Loucy (cell line): ENCODE data around the gene SMG6.

ENCODE experiments used
- H2AFZ ChIP-seq: fragments of 200-600 bp; sonication (generic); 2 replicates; pipeline ENCODE4 v1.6.0; 2016; ENCODE audit warnings: antibody characterized with exemption, mild to moderate bottlenecking, low read length, moderate library complexity
- H3F3A ChIP-seq: fragments of 200-600 bp; 2 replicates; pipeline ENCODE4 v1.6.0; 2016; ENCODE audit warnings: antibody characterized with exemption, low read depth, mild to moderate bottlenecking
- H3K27me3 ChIP-seq: fragments of 200-600 bp; sonication (generic); 2 replicates; pipeline ENCODE4 v1.6.1; 2014; ENCODE audit warnings: low read length, mild to moderate bottlenecking; ENCODE audit not compliant: insufficient read depth, poor library complexity, severe bottlenecking
- H3K36me3 ChIP-seq: fragments of 200-600 bp; sonication (generic); 2 replicates; pipeline ENCODE4 v1.6.1; 2016; ENCODE audit warnings: low read length; ENCODE audit not compliant: insufficient read depth
- H3K4me1 ChIP-seq: fragments of 200-600 bp; sonication (generic); 2 replicates; pipeline ENCODE4 v1.5.1; 2014; ENCODE audit warnings: low read length, mild to moderate bottlenecking; ENCODE audit not compliant: insufficient read depth, poor library complexity, severe bottlenecking
- H3K4me2 ChIP-seq: fragments of 200-600 bp; sonication (generic); 2 replicates; pipeline ENCODE4 v1.6.0; 2014; ENCODE audit warnings: antibody characterized with exemption, low read length, low read depth, mild to moderate bottlenecking; ENCODE audit not compliant: poor library complexity, severe bottlenecking
- H3K4me3 ChIP-seq: fragments of 200-600 bp; sonication (generic); 2 replicates; pipeline ENCODE4 v1.5.1; 2014; ENCODE audit warnings: low read length, mild to moderate bottlenecking, mixed read lengths; ENCODE audit not compliant: poor library complexity, severe bottlenecking
- H3K79me2 ChIP-seq: fragments of 200-600 bp; sonication (generic); 2 replicates; pipeline ENCODE4 v1.6.1; 2014; ENCODE audit warnings: low read length; ENCODE audit not compliant: insufficient read depth
- H3K9ac ChIP-seq: fragments of 200-600 bp; sonication (generic); 2 replicates; pipeline ENCODE4 v1.6.0; 2014; ENCODE audit warnings: mild to moderate bottlenecking, low read depth, low read length, moderate library complexity; ENCODE audit not compliant: poor library complexity, severe bottlenecking
- H3K9me2 ChIP-seq: fragments of 200-600 bp; sonication (generic); replicated peaks from 2 replicates; pipeline ENCODE4 v1.6.1; 2016; ENCODE audit warnings: low read depth, low read length, mixed read lengths
- H3K9me3 ChIP-seq: fragments of 200-600 bp; sonication (generic); 2 replicates; pipeline ENCODE4 v1.6.1; 2014; ENCODE audit warnings: mild to moderate bottlenecking, antibody characterized with exemption, low read length, low read depth; ENCODE audit not compliant: insufficient read depth
- H4K20me1 ChIP-seq: fragments of 200-600 bp; sonication (generic); 2 replicates; pipeline ENCODE4 v1.6.0; 2014; ENCODE audit warnings: antibody characterized with exemption, low read length, mild to moderate bottlenecking; ENCODE audit not compliant: insufficient read depth, poor library complexity, severe bottlenecking
- EZH2phosphoT487 ChIP-seq: fragments of 200-600 bp; IDR thresholded peaks from 2 replicates; pipeline ENCODE4 v1.6.1; 2018; ENCODE audit warnings: antibody characterized with exemption, mild to moderate bottlenecking, moderate library complexity, borderline replicate concordance
- TF ChIP-seq, protein P1 (sequence below): fragments of 200-600 bp; sonication (generic); conservative IDR thresholded peaks from 2 replicates; pipeline ENCODE4 v1.5.1; 2014; ENCODE audit warnings: mild to moderate bottlenecking, antibody characterized with exemption, low read length

Gene SMG6

GRCh38 chr17:2237950-2238349 lies 65.6 kb downstream of the SMG6 start:
- TF ChIP-seq, protein P1, sequence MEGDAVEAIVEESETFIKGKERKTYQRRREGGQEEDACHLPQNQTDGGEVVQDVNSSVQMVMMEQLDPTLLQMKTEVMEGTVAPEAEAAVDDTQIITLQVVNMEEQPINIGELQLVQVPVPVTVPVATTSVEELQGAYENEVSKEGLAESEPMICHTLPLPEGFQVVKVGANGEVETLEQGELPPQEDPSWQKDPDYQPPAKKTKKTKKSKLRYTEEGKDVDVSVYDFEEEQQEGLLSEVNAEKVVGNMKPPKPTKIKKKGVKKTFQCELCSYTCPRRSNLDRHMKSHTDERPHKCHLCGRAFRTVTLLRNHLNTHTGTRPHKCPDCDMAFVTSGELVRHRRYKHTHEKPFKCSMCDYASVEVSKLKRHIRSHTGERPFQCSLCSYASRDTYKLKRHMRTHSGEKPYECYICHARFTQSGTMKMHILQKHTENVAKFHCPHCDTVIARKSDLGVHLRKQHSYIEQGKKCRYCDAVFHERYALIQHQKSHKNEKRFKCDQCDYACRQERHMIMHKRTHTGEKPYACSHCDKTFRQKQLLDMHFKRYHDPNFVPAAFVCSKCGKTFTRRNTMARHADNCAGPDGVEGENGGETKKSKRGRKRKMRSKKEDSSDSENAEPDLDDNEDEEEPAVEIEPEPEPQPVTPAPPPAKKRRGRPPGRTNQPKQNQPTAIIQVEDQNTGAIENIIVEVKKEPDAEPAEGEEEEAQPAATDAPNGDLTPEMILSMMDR, result no peak
- no peak for TF ChIP-seq EZH2phosphoT487
- Histone ChIP-seq H3K9me3 (no peaks in the 10 kb centered on the region), H3K9me2 (no peaks in the 10 kb centered on the region), H3K9ac (no peak overlapping the region), H3K4me3 (no peak overlapping the region), H4K20me1 (peaks cover 10% of the 10 kb centered on the region), H3K36me3 (peaks cover 82% of the 10 kb centered on the region; the same call in 1 of the 2 replicates), H3K4me1 (no peaks in the 10 kb centered on the region), H3K79me2 (peaks cover 64% of the 10 kb centered on the region; the same call in 1 of the 2 replicates), H3F3A (no peaks in the 10 kb centered on the region), H2AFZ (no peak overlapping the region), H3K4me2 (no peak overlapping the region), H3K27me3 (no peaks in the 10 kb centered on the region)

DNA sequence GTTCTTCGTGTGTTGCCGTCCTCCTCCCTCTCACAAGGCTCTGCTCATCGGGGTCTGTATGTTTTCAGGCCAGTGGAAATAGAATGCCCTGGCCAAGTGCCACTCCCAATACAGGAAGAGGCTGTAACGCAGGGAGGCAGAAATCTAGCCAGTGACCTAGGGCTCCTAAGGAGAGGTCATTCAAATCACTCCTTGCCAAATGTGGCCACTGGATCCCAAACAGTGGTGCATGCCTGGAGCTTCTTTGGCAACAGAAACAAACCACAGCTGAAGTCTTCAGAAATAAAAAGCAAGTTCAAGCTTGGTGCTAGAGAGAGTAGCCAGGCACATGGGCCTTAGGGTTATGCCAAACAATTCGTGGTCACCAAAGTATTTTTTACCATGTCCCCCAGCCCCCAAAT lies 66.1 kb downstream of the SMG6 start:
- no peaks in the 10 kb centered on the region for H3K27me3 ChIP-seq
- no peak overlapping the region for H3K4me2 ChIP-seq
- H3K9ac ChIP-seq, result no peak overlapping the region
- no peak for TF ChIP-seq EZH2phosphoT487
- TF ChIP-seq, protein P1, result no peak
- no peaks in the 10 kb centered on the region for H3K9me3 ChIP-seq
- H3K4me1 ChIP-seq, result no peaks in the 10 kb centered on the region
- H3K36me3 ChIP-seq, result peaks cover 83% of the 10 kb centered on the region; the same call in 1 of the 2 replicates
- H3K4me3 ChIP-seq, result no peak overlapping the region
- H4K20me1 ChIP-seq, result peaks cover 10% of the 10 kb centered on the region
- H3K79me2 ChIP-seq, result peaks cover 64% of the 10 kb centered on the region; the same call in 1 of the 2 replicates
- H3K9me2 ChIP-seq, result no peaks in the 10 kb centered on the region
- H3F3A ChIP-seq, result no peaks in the 10 kb centered on the region
- no peak overlapping the region for H2AFZ ChIP-seq

DNA sequence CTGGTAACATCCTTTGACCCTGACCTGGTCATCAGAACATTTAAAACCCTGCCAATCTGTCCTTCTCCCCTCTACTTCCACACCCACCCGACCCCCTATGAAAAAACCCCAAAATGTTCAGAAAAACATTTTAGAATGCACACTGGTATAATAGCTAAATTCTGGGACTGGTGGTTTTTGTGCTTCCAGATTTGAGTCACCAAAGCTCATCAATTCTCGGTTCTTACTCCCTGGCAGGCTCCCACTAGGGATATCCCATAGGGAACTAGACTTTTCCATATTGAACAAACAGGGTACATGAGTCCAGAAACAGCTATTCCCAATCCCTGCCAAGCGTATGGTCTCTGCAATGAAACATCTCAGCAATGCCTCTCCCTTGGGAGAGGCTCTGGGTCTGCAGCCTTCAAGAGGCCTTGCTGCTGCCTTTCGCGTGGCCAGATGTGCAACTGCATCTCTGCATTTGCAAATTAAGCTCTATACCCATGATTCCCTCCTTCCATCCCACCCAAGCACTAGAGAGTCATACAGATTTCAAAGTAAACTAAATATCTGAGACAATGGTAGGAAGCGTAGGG lies 67.7 kb downstream of the SMG6 start:
- no peak overlapping the region for H3K9ac ChIP-seq
- peaks cover 14% of the 10 kb centered on the region for H4K20me1 ChIP-seq
- H3K4me3 ChIP-seq, result no peak overlapping the region
- no peaks in the 10 kb centered on the region for H3F3A ChIP-seq
- no peaks in the 10 kb centered on the region for H3K9me3 ChIP-seq
- TF ChIP-seq, protein P1, result no peak
- TF ChIP-seq EZH2phosphoT487, result no peak
- H3K4me1 ChIP-seq, result no peaks in the 10 kb centered on the region
- no peak overlapping the region for H2AFZ ChIP-seq
- H3K4me2 ChIP-seq, result no peak overlapping the region
- H3K27me3 ChIP-seq, result no peaks in the 10 kb centered on the region
- H3K36me3 ChIP-seq, result peaks cover 76% of the 10 kb centered on the region; the same call in 1 of the 2 replicates
- peaks cover 68% of the 10 kb centered on the region; the same call in 1 of the 2 replicates for H3K79me2 ChIP-seq
- H3K9me2 ChIP-seq, result no peaks in the 10 kb centered on the region
